Heart left ventricle (tissue), 16 donors: ENCODE results near the gene NRARP. TPM values are rescaled to one million over a fixed set of nuclear protein-coding genes. Genes with fewer than 3 reads are reported as not detected.

Source experiments
- ATAC-seq, 4 donors: fragments of 200-7000 bp; cut with Tn5 transposase; one replicate each; pipeline ENCODE4 v1.9.1; 2020 to 2022; ENCODE audit warnings: moderate library complexity in 4 of 4, mild to moderate bottlenecking in 3 of 4, moderate number of reproducible peaks in 1 of 4
- DNase-seq, 5 donors: peaks; one replicate each; pipeline ENCODE4 v3.0.0-alpha.2; 2020
- H3K27ac ChIP-seq, 12 donors: fragments of 200-600 bp; sonication (generic) in 4 of 12; one replicate each; pipeline versions ENCODE4 v1.5.0 to v1.8.0; 2016 to 2022; ENCODE audit warnings: mild to moderate bottlenecking in 2 of 12
- H3K27me3 ChIP-seq, 9 donors: fragments of 200-600 bp; sonication (generic) in 2 of 9; one replicate each; pipeline versions ENCODE4 v1.5.1 to v1.8.0; 2016 to 2022; ENCODE audit warnings: mild to moderate bottlenecking in 3 of 9
- H3K36me3 ChIP-seq, 9 donors: fragments of 200-600 bp; sonication (generic) in 2 of 9; one replicate each; pipeline versions ENCODE4 v1.5.0 to v1.8.0; 2018 to 2022; ENCODE audit warnings: mild to moderate bottlenecking in 2 of 9
- H3K4me1 ChIP-seq, 12 donors: fragments of 200-600 bp; sonication (generic) in 4 of 12; one replicate each; pipeline versions ENCODE4 v1.5.0 to v1.8.0; 2016 to 2022; ENCODE audit warnings: mild to moderate bottlenecking in 3 of 12
- H3K4me3 ChIP-seq, 12 donors: fragments of 200-600 bp; sonication (generic) in 4 of 12; one replicate each; pipeline versions ENCODE4 v1.5.0 to v1.8.0; 2017 to 2022; ENCODE audit warnings: mild to moderate bottlenecking in 9 of 12, moderate library complexity in 4 of 12
- H3K9me3 ChIP-seq, 12 donors: fragments of 200-600 bp; sonication (generic) in 4 of 12; one replicate each; pipeline versions ENCODE4 v1.5.0 to v1.8.0; 2016 to 2022; ENCODE audit warnings: mild to moderate bottlenecking in 1 of 12
- POLR2A ChIP-seq, 2 donors: fragments of 450-650 bp; IDR thresholded peaks; one replicate each; pipeline ENCODE4 v1.6.1; 2017; ENCODE audit warnings: antibody characterized with exemption in 2 of 2, mild to moderate bottlenecking in 2 of 2, moderate library complexity in 2 of 2
- WGBS, 4 donors: extraction: QIAGEN DNeasy Blood & Tissue Kit in 2 of 4; methylation state at CpG; one replicate each; pipeline versions ENCODE4 v1.1.5 to v1.1.7; 2013 to 2018; 5-methylcytosine and 5-hydroxymethylcytosine counted together
- intact Hi-C, 10 donors: fragments of 100-400 bp; cut with DNase I; formaldehyde crosslinking; loops; one replicate each; pipeline versions ENCODE4 v1.11.1 to v1.14.2; 2022
- polyA plus RNA-seq, 2 donors: library from polyadenylated mRNA; stranded (reverse); fragments of 200-250 nt; gene quantifications; one replicate each; pipeline ENCODE4 v1.2.3, GENCODE V29; 2013
- total RNA-seq, 9 donors: library from RNA; depleted of rRNA in 2 of 9; stranded (reverse); fragments of >200 nt in 2 of 9; fragmentation: NEBNext Ultra II Directional in 3 of 9; extraction: Animal tissue kit (Norgen Biotek cat#: 25700) in 3 of 9; gene quantifications; one replicate each; pipeline versions ENCODE4 v1.1.0 to v1.2.4, GENCODE V29; 2016 to 2023
- TF ChIP-seq, protein P1 (sequence below), 12 donors: fragments of 200-600 bp; sonication (generic) in 4 of 12; IDR thresholded peaks; one replicate each; pipeline versions ENCODE4 v1.5.0 to v1.8.0; 2018 to 2022; ENCODE audit warnings: antibody characterized with exemption in 12 of 12, mild to moderate bottlenecking in 5 of 12
- donor health status: ischemic (EF 13 %, LVEDD 7.1; RV severe dilation, severe dysfunction).
- donor health status: healthy with polysubstance abuse.
- donor health status: DM: no; HTN: yes; CAD: no.
- donor health status: DM: no; HTN: no; CAD: no.
- donor health status: ischemic (EF 25% LVEDD 6.9; RV normal size, moderate dysfunction).
- donor health status: ischemic (EF 25% LVEDD 5.7; RV mildly dilated, moderate dysfunction).
- donor health status: healthy.
- donor health status: DM: yes; HTN: yes; CAD: no.
- donor health status: ischemic (EF 35%, LVEDD 5.7; RV mildly dilated, moderate dysfunction).
- donor health status: nonischemic (EF 11% LVEDD 7.7; RV severe dilation, severe dysfunction).
- donor health status: DM: yes; HTN: yes; CAD: no.
- donor health status: PGD.
- donor health status: ischemic (EF 29% LVEDD 5.4; RV normal size, mild dysfunction).
- donor health status: nonischemic (EF 23%, LVEDD 6.1; RV moderate dilation, normal function).

The NRARP gene
- total and polyA plus RNA-seq, 11 donors = 1.6 to 15.8 (median 9.3) TPM

DNA sequence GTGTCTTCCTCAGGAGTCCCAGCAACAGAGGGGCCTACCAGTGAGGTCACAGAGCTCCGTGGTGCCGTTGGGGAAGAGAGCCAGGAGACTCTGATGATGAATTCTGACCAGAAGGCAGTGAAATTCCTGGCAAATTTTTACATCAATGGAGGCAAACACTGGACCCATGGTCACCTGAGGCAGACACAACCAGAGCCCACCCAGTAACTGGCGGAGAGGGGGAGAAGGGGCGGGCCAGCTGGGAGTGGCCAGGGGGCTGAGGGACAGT, 50.9 kb downstream of the NRARP start, which contains the start of gene STPG3:
STPG3 (plus strand) TSS at position 93 of the 268 bp plus-strand sequence; CDS start at position 94, 1 bp downstream.
- H3K4me3 ChIP-seq = no peak within 1 kb of the TSS
- H3K36me3 ChIP-seq = peaks cover 0 to under 1% (median 0%) of the 10 kb centered on the region in 9 donors
- no peaks in the 10 kb centered on the region for H3K9me3 ChIP-seq
- H3K27me3 ChIP-seq = no peaks in the 10 kb centered on the region
- peaks cover under 1 to 37% (median 18%) of the 10 kb centered on the region in 12 donors for H3K4me1 ChIP-seq
- no peak for DNase-seq
- no peak for TF ChIP-seq POLR2A (IDR thresholded peaks at IDR 0.05)
- TF ChIP-seq, protein P1, sequence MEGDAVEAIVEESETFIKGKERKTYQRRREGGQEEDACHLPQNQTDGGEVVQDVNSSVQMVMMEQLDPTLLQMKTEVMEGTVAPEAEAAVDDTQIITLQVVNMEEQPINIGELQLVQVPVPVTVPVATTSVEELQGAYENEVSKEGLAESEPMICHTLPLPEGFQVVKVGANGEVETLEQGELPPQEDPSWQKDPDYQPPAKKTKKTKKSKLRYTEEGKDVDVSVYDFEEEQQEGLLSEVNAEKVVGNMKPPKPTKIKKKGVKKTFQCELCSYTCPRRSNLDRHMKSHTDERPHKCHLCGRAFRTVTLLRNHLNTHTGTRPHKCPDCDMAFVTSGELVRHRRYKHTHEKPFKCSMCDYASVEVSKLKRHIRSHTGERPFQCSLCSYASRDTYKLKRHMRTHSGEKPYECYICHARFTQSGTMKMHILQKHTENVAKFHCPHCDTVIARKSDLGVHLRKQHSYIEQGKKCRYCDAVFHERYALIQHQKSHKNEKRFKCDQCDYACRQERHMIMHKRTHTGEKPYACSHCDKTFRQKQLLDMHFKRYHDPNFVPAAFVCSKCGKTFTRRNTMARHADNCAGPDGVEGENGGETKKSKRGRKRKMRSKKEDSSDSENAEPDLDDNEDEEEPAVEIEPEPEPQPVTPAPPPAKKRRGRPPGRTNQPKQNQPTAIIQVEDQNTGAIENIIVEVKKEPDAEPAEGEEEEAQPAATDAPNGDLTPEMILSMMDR (IDR thresholded peaks at IDR 0.05) = no peak
- WGBS, 4 donors = 60 to 83% (median 69%) methylated on average over 4 of the region's 4 CpGs
- intact Hi-C loops = no loop called here
- peak within 1 kb of the TSS in 9 of 12 donors; percentile 8 to 63 (median 46) for H3K27ac ChIP-seq
- no peak for ATAC-seq

DNA sequence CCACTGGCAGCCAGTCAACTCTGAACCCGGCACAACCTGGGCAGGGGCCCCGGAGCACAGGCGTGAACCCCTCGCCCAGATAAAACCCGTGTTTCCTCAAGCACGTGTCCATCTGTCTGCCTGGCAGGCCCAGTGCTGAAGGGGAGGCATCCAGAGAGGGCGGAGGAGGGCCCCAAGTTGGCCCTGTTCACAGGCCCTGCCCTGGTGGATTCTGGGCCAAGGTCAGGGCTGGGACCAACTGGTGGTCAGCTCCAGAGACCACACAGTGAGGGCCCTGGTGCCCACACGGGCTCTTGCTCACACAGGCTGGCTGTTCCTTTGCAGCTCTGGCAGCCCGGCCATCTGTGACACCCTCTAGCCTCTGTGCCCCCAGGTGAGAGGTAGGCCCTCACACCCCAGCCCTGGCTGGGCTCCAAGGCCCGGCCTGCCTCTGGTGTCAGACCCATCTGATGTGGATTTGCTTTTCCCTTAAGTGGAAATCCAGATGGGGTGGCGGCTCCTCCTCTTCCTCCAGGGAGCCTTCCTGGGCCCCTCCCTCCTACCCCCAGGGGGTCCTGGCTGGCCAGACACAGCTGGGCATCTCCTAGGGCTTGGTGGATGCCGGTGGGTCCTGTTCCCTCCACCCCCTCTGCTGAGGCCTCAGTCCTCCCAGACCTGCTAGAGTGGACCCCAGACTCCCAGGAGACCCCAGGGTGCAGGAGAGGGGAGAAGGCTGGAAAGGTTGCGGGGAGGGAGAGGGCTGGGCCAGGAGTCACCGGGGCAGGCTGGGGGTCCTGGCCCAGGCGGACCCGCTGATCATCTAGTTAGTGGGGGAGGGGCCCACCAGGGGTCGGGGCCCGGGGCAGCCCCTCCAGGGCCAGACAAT, 51.5 kb downstream of the NRARP start:
- Histone ChIP-seq H3K4me3 (no peak overlapping the region), H3K9me3 (no peaks in the 10 kb centered on the region), H3K36me3 (no peaks in the 10 kb centered on the region), H3K4me1 (peaks cover 0 to 31% (median 14%) of the 10 kb centered on the region in 12 donors), H3K27ac (peak overlapping the region in 9 of 12 donors; percentile 8 to 63 (median 46)), H3K27me3 (no peaks in the 10 kb centered on the region)
- no peak for DNase-seq
- 36 to 61% (median 52%) methylated on average over 9 to 17 of the region's 18 CpGs for WGBS, 4 donors
- intact Hi-C loops = no loop called here
- peak in 3 of 4 donors; percentile 2 to 46 (median 34) for ATAC-seq
- TF ChIP-seq POLR2A (IDR thresholded peaks at IDR 0.05) = no peak
- TF ChIP-seq, protein P1 (IDR thresholded peaks at IDR 0.05) = no peak

Other genes with a start within 250 kb of the NRARP start
- gene ENTPD2, start 248.2 kb downstream of the NRARP start, total RNA-seq = 1 to 10 TPM in 8 of 9 donors, under 1 TPM in 1; 0.85 to 2.9 (median 1.2) TPM
- gene ENTPD2, start 248.2 kb downstream of the NRARP start, polyA plus RNA-seq = 1 to 10 TPM in 1 of 2 donors, under 1 TPM in 1; 0.50 to 1.2 TPM
- gene SAPCD2, start 231.7 kb downstream of the NRARP start, total RNA-seq = 1 to 10 TPM in 1 of 9 donors, under 1 TPM in 8; 0.09 to 2.0 (median 0.20) TPM
- gene SAPCD2, start 231.7 kb downstream of the NRARP start, polyA plus RNA-seq = under 1 TPM; 0.15 to 0.22 TPM
- gene UAP1L1, start 224.8 kb downstream of the NRARP start, total RNA-seq = 10 to 100 TPM in 4 of 9 donors, 1 to 10 TPM in 5; 5.9 to 15.1 (median 9.4) TPM
- 10 to 100 TPM in 1 of 2 donors, 1 to 10 TPM in 1; 3.9 to 12.4 TPM for gene UAP1L1, start 224.8 kb downstream of the NRARP start, polyA plus RNA-seq
- 10 to 100 TPM; 17.6 to 40.6 (median 21.7) TPM for gene MAN1B1, start 215.3 kb downstream of the NRARP start, total RNA-seq
- gene MAN1B1, start 215.3 kb downstream of the NRARP start, polyA plus RNA-seq = 10 to 100 TPM; 26.7 to 29.5 TPM
- 100 to 1,000 TPM in 8 of 9 donors, 10 to 100 TPM in 1; 96.6 to 137 (median 119) TPM for gene DPP7, start 187.5 kb downstream of the NRARP start, total RNA-seq
- gene DPP7, start 187.5 kb downstream of the NRARP start, polyA plus RNA-seq = 100 to 1,000 TPM; 112 to 260 TPM
- not detected for gene GRIN1, start 163.1 kb downstream of the NRARP start, total RNA-seq
- under 1 TPM in 1 of 2 donors, not detected in 1; 0.10 TPM for gene GRIN1, start 163.1 kb downstream of the NRARP start, polyA plus RNA-seq
- not detected for gene LRRC26, start 132.2 kb downstream of the NRARP start, total RNA-seq
- not detected for gene LRRC26, start 132.2 kb downstream of the NRARP start, polyA plus RNA-seq
- not detected for gene TMEM210, start 130.2 kb downstream of the NRARP start, total RNA-seq
- not detected for gene TMEM210, start 130.2 kb downstream of the NRARP start, polyA plus RNA-seq
- 10 to 100 TPM; 14.3 to 35.9 (median 28.9) TPM for gene ANAPC2, start 113.7 kb downstream of the NRARP start, total RNA-seq
- gene ANAPC2, start 113.7 kb downstream of the NRARP start, polyA plus RNA-seq = 10 to 100 TPM; 26.6 to 33.4 TPM
- gene SSNA1, start 113.6 kb downstream of the NRARP start, total RNA-seq = 100 to 1,000 TPM in 2 of 9 donors, 10 to 100 TPM in 7; 46.0 to 123 (median 59.9) TPM
- gene SSNA1, start 113.6 kb downstream of the NRARP start, polyA plus RNA-seq = 100 to 1,000 TPM; 120 to 161 TPM
- gene TPRN, start 101.5 kb downstream of the NRARP start, total RNA-seq = 10 to 100 TPM; 11.5 to 18.0 (median 16.6) TPM
- gene TPRN, start 101.5 kb downstream of the NRARP start, polyA plus RNA-seq = 10 to 100 TPM; 12.5 to 16.7 TPM
- gene TMEM203, start 96.6 kb downstream of the NRARP start, total RNA-seq = 10 to 100 TPM; 30.8 to 43.7 (median 39.9) TPM
- 10 to 100 TPM; 49.8 to 52.0 TPM for gene TMEM203, start 96.6 kb downstream of the NRARP start, polyA plus RNA-seq
- 1 to 10 TPM; 4.5 to 9.6 (median 6.1) TPM for gene NDOR1, start 96.6 kb downstream of the NRARP start, total RNA-seq
- gene NDOR1, start 96.6 kb downstream of the NRARP start, polyA plus RNA-seq = 1 to 10 TPM; 6.2 to 9.2 TPM
- 10 to 100 TPM in 7 of 9 donors, 1 to 10 TPM in 2; 6.9 to 34.1 (median 22.5) TPM for gene RNF208, start 80.0 kb downstream of the NRARP start, total RNA-seq
- 10 to 100 TPM in 1 of 2 donors, 1 to 10 TPM in 1; 9.3 to 72.7 TPM for gene RNF208, start 80.0 kb downstream of the NRARP start, polyA plus RNA-seq
- gene CYSRT1, start 77.1 kb downstream of the NRARP start, total RNA-seq = under 1 TPM in 6 of 9 donors, not detected in 3; 0.22 to 0.61 (median 0.29) TPM
- under 1 TPM; 0.14 to 0.27 TPM for gene CYSRT1, start 77.1 kb downstream of the NRARP start, polyA plus RNA-seq
- gene RNF224, start 74.8 kb downstream of the NRARP start, total RNA-seq = not detected
- not detected for gene RNF224, start 74.8 kb downstream of the NRARP start, polyA plus RNA-seq
- gene SLC34A3, start 71.4 kb downstream of the NRARP start, total RNA-seq = not detected
- not detected for gene SLC34A3, start 71.4 kb downstream of the NRARP start, polyA plus RNA-seq
- 100 to 1,000 TPM; 244 to 769 (median 456) TPM for gene TUBB4B, start 61.0 kb downstream of the NRARP start, total RNA-seq
- gene TUBB4B, start 61.0 kb downstream of the NRARP start, polyA plus RNA-seq = 100 to 1,000 TPM; 705 to 900 TPM
- gene STPG3, start 51.0 kb downstream of the NRARP start, total RNA-seq = under 1 TPM in 2 of 9 donors, not detected in 7; 0.23 to 0.31 TPM
- gene STPG3, start 51.0 kb downstream of the NRARP start, polyA plus RNA-seq = under 1 TPM in 1 of 2 donors, not detected in 1; 0.61 TPM
- 10 to 100 TPM; 32.5 to 55.5 (median 38.1) TPM for gene NELFB, start 46.9 kb downstream of the NRARP start, total RNA-seq
- gene NELFB, start 46.9 kb downstream of the NRARP start, polyA plus RNA-seq = 10 to 100 TPM; 31.4 to 77.8 TPM
- gene TOR4A, start 24.5 kb downstream of the NRARP start, total RNA-seq = 10 to 100 TPM; 14.0 to 46.4 (median 18.5) TPM
- 10 to 100 TPM in 1 of 2 donors, 1 to 10 TPM in 1; 6.6 to 16.3 TPM for gene TOR4A, start 24.5 kb downstream of the NRARP start, polyA plus RNA-seq
- 10 to 100 TPM in 2 of 9 donors, 1 to 10 TPM in 7; 4.1 to 12.9 (median 8.6) TPM for gene EXD3, start 120.9 kb upstream of the NRARP start, total RNA-seq
- 10 to 100 TPM in 1 of 2 donors, 1 to 10 TPM in 1; 5.6 to 15.2 TPM for gene EXD3, start 120.9 kb upstream of the NRARP start, polyA plus RNA-seq
- gene NOXA1, start 121.1 kb upstream of the NRARP start, total RNA-seq = 1 to 10 TPM in 8 of 9 donors, under 1 TPM in 1; 0.81 to 5.5 (median 2.7) TPM
- 1 to 10 TPM in 1 of 2 donors, under 1 TPM in 1; 0.44 to 4.1 TPM for gene NOXA1, start 121.1 kb upstream of the NRARP start, polyA plus RNA-seq
- not detected for gene ENTPD8, start 139.1 kb upstream of the NRARP start, total RNA-seq
- gene ENTPD8, start 139.1 kb upstream of the NRARP start, polyA plus RNA-seq = not detected
- 10 to 100 TPM in 8 of 9 donors, 1 to 10 TPM in 1; 7.5 to 21.0 (median 12.6) TPM for gene NSMF, start 157.1 kb upstream of the NRARP start, total RNA-seq
- 10 to 100 TPM; 17.3 to 22.1 TPM for gene NSMF, start 157.1 kb upstream of the NRARP start, polyA plus RNA-seq
- gene PNPLA7, start 248.1 kb upstream of the NRARP start, total RNA-seq = 10 to 100 TPM in 1 of 9 donors, 1 to 10 TPM in 8; 4.4 to 10.1 (median 7.6) TPM
- 1 to 10 TPM in 1 of 2 donors, under 1 TPM in 1; 0.78 to 8.8 TPM for gene PNPLA7, start 248.1 kb upstream of the NRARP start, polyA plus RNA-seq
- gene MRPL41, start 249.6 kb upstream of the NRARP start, total RNA-seq = 100 to 1,000 TPM; 118 to 389 (median 196) TPM
- gene MRPL41, start 249.6 kb upstream of the NRARP start, polyA plus RNA-seq = 100 to 1,000 TPM; 160 to 847 TPM